Astrocyte (in vitro differentiated cells and primary cell): Measurements from ENCODE around the gene MKRN2. TPM values are rescaled to one million over a fixed set of nuclear protein-coding genes. Genes with fewer than 3 reads are reported as not detected.

ENCODE experiments used
- DNase-seq: peaks from one replicate; pipeline ENCODE4 v3.0.0-alpha.2; 2010; ENCODE audit warnings: low read depth
- FAIRE-seq: peaks from 2 replicates; lab custom pipeline; 2011; peaks lifted over from hg19 to GRCh38; lab: Jason Lieb, UNC
- H2AFZ ChIP-seq: 2 replicates; pipeline ENCODE4 v1.6.0; 2012; ENCODE audit warnings: low read depth, low read length, inconsistent platforms
- H3K27ac ChIP-seq: 2 replicates; pipeline ENCODE4 v1.5.1; 2011; ENCODE audit warnings: low read depth, low read length, inconsistent platforms
- H3K27me3 ChIP-seq: 2 replicates; pipeline ENCODE4 v1.6.0; 2011; ENCODE audit warnings: low read length, inconsistent platforms; ENCODE audit not compliant: insufficient read depth
- H3K36me3 ChIP-seq: 2 replicates; pipeline ENCODE4 v1.5.1; 2011; ENCODE audit warnings: low read length, inconsistent platforms; ENCODE audit not compliant: insufficient read depth
- H3K4me1 ChIP-seq: 2 replicates; pipeline ENCODE4 v1.5.1; 2011; ENCODE audit warnings: low read length, inconsistent platforms; ENCODE audit not compliant: insufficient read depth
- H3K4me2 ChIP-seq: 2 replicates; pipeline ENCODE4 v1.6.0; 2012; ENCODE audit warnings: low read length, inconsistent platforms
- H3K4me3 ChIP-seq: 2 replicates; pipeline ENCODE4 v1.5.1; 2011; ENCODE audit warnings: low read depth, mild to moderate bottlenecking, low read length, inconsistent platforms; ENCODE audit not compliant: insufficient read depth
- H3K79me2 ChIP-seq: 2 replicates; pipeline ENCODE4 v1.6.0; 2012; ENCODE audit warnings: mild to moderate bottlenecking, low read length, inconsistent platforms; ENCODE audit not compliant: insufficient read depth
- H3K9ac ChIP-seq: 2 replicates; pipeline ENCODE4 v1.6.0; 2012; ENCODE audit warnings: mild to moderate bottlenecking, low read length, inconsistent platforms
- H3K9me3 ChIP-seq: 2 replicates; pipeline ENCODE4 v1.5.1; 2012; ENCODE audit warnings: low read depth, mild to moderate bottlenecking, low read length, inconsistent platforms; ENCODE audit not compliant: insufficient read depth
- H4K20me1 ChIP-seq: 2 replicates; pipeline ENCODE4 v1.6.0; 2012; ENCODE audit warnings: low read length, inconsistent platforms; ENCODE audit not compliant: insufficient read depth
- H3K27ac Mint-ChIP-seq: one replicate; pipeline ENCODE4 v1.8.0; 2021; ENCODE audit warnings: mild to moderate bottlenecking, mixed read lengths; ENCODE audit not compliant: unreplicated experiment
- H3K27me3 Mint-ChIP-seq: one replicate; pipeline ENCODE4 v1.8.0; 2021; ENCODE audit warnings: low read depth, mixed read lengths; ENCODE audit not compliant: unreplicated experiment
- H3K36me3 Mint-ChIP-seq: one replicate; pipeline ENCODE4 v1.8.0; 2021; ENCODE audit warnings: low read depth, mixed read lengths; ENCODE audit not compliant: unreplicated experiment
- H3K4me1 Mint-ChIP-seq: one replicate; pipeline ENCODE4 v1.8.0; 2021; ENCODE audit warnings: low read depth, mixed read lengths; ENCODE audit not compliant: unreplicated experiment
- H3K4me3 Mint-ChIP-seq: one replicate; pipeline ENCODE4 v1.8.0; 2021; ENCODE audit warnings: mild to moderate bottlenecking, moderate library complexity, mixed read lengths; ENCODE audit not compliant: unreplicated experiment
- H3K9me3 Mint-ChIP-seq: one replicate; pipeline ENCODE4 v1.8.0; 2021; ENCODE audit warnings: mild to moderate bottlenecking, mixed read lengths; ENCODE audit not compliant: unreplicated experiment
- EZH2 ChIP-seq: IDR thresholded peaks from 2 replicates; pipeline ENCODE4 v1.6.1; 2012; ENCODE audit warnings: mild to moderate bottlenecking, low read length, inconsistent platforms; ENCODE audit not compliant: insufficient read depth
- total RNA-seq: library from RNA; stranded (reverse); gene quantifications from 2 replicates; pipeline ENCODE4 v1.2.1, GENCODE V29; 2021
- TF ChIP-seq, protein P1 (sequence below): IDR thresholded peaks from 2 replicates; pipeline ENCODE4 v1.5.1; 2011; ENCODE audit warnings: low read depth, mild to moderate bottlenecking, inconsistent platforms, low read length, moderate library complexity; ENCODE audit not compliant: insufficient read depth

The MKRN2 gene
- total RNA-seq, 1 donor from 2014 or later = 36.7 TPM

DNA sequence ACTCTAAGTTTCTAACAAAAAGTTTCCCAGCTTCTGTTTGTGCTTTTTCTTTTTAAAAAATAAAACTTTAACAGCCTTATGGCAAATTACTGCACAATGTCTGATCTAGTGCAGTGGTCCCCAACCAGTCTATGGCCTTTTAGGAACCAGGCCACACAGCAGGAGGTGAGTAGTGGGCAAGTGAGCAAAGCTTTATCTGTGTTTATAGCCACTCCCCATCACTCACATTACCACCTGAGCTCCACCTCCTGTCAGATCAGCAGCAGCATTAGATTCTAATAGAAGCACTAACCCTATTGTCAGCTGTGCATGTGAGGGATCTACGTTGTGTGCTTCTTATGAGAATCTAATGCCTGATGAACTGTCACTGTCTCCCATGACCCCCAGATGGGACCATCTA lies 5.6 kb downstream of the MKRN2 start:
- H3K36me3 Mint-ChIP-seq = peaks cover 2% of the 10 kb centered on the region
- H3K4me1 Mint-ChIP-seq = peaks cover 45% of the 10 kb centered on the region
- Histone ChIP-seq H3K4me3 (no peak overlapping the region), H3K36me3 (no peaks in the 10 kb centered on the region), H4K20me1 (peaks cover 89% of the 10 kb centered on the region), H3K9me3 (no peaks in the 10 kb centered on the region), H2AFZ (no peak overlapping the region), H3K27ac (no peak overlapping the region), H3K4me2 (no peak overlapping the region), H3K79me2 (peaks cover 96% of the 10 kb centered on the region), H3K9ac (no peak overlapping the region), H3K4me1 (peaks cover 11% of the 10 kb centered on the region), H3K27me3 (no peaks in the 10 kb centered on the region)
- FAIRE-seq = no peak
- TF ChIP-seq EZH2 = no peak
- TF ChIP-seq, protein P1, sequence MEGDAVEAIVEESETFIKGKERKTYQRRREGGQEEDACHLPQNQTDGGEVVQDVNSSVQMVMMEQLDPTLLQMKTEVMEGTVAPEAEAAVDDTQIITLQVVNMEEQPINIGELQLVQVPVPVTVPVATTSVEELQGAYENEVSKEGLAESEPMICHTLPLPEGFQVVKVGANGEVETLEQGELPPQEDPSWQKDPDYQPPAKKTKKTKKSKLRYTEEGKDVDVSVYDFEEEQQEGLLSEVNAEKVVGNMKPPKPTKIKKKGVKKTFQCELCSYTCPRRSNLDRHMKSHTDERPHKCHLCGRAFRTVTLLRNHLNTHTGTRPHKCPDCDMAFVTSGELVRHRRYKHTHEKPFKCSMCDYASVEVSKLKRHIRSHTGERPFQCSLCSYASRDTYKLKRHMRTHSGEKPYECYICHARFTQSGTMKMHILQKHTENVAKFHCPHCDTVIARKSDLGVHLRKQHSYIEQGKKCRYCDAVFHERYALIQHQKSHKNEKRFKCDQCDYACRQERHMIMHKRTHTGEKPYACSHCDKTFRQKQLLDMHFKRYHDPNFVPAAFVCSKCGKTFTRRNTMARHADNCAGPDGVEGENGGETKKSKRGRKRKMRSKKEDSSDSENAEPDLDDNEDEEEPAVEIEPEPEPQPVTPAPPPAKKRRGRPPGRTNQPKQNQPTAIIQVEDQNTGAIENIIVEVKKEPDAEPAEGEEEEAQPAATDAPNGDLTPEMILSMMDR = no peak
- H3K9me3 Mint-ChIP-seq = no peaks in the 10 kb centered on the region
- DNase-seq = no peak
- H3K27ac Mint-ChIP-seq = no peak overlapping the region
- H3K4me3 Mint-ChIP-seq = no peak overlapping the region
- no peaks in the 10 kb centered on the region for H3K27me3 Mint-ChIP-seq

- no peak for DNase-seq
- no peak overlapping the region for H3K27ac Mint-ChIP-seq
- H3K36me3 ChIP-seq = peaks cover 18% of the 10 kb centered on the region
- H4K20me1 ChIP-seq = peaks cover 70% of the 10 kb centered on the region
- H3K9me3 Mint-ChIP-seq = peaks cover 3% of the 10 kb centered on the region
- H3K27me3 Mint-ChIP-seq = no peaks in the 10 kb centered on the region
- no peaks in the 10 kb centered on the region for H3K4me1 ChIP-seq
- no peak overlapping the region for H3K4me3 ChIP-seq
- no peak overlapping the region for H2AFZ ChIP-seq
- FAIRE-seq = no peak
- H3K27ac ChIP-seq = no peak overlapping the region
- H3K36me3 Mint-ChIP-seq = peaks cover 23% of the 10 kb centered on the region
- no peak overlapping the region for H3K4me3 Mint-ChIP-seq
- no peak overlapping the region for H3K9ac ChIP-seq
- peaks cover 79% of the 10 kb centered on the region for H3K79me2 ChIP-seq
- peaks cover 26% of the 10 kb centered on the region for H3K4me1 Mint-ChIP-seq
- TF ChIP-seq, protein P1 = no peak
- TF ChIP-seq EZH2 = no peak
- H3K27me3 ChIP-seq = no peaks in the 10 kb centered on the region
- no peak overlapping the region for H3K4me2 ChIP-seq
- no peaks in the 10 kb centered on the region for H3K9me3 ChIP-seq
These were observed 10.1 kb downstream of the MKRN2 start for GRCh38 chr3:12566976-12567375.

DNA sequence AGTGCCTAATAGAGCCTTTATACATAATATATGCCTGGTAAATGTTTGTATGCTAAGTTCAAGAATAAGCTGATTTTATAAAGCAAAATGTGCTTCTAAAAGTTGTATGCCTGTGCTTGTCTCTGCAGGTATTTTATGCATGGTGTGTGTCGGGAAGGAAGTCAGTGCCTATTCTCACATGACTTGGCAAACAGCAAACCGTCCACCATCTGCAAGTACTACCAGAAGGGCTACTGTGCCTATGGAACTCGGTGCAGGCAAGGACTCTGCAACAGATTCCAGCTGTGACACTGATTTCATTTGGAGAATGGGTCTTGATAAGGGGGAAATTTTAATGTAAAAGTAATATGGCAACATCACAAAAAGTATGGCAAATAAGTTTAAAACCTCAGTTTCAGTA lies 11.9 kb downstream of the MKRN2 start:
- Histone ChIP-seq H3K36me3 (peaks cover 28% of the 10 kb centered on the region), H3K27ac (no peak overlapping the region), H3K4me1 (no peaks in the 10 kb centered on the region), H3K9ac (no peak overlapping the region), H3K4me2 (no peak overlapping the region), H2AFZ (no peak overlapping the region), H3K9me3 (no peaks in the 10 kb centered on the region), H3K27me3 (no peaks in the 10 kb centered on the region), H4K20me1 (peaks cover 61% of the 10 kb centered on the region), H3K79me2 (peaks cover 64% of the 10 kb centered on the region), H3K4me3 (no peak overlapping the region)
- Mint-ChIP-seq H3K4me3 (no peak overlapping the region), H3K27ac (no peak overlapping the region), H3K36me3 (peaks cover 25% of the 10 kb centered on the region), H3K9me3 (peaks cover 3% of the 10 kb centered on the region), H3K4me1 (peaks cover 17% of the 10 kb centered on the region), H3K27me3 (no peaks in the 10 kb centered on the region)
- FAIRE-seq = no peak
- TF ChIP-seq, protein P1 = no peak
- no peak for TF ChIP-seq EZH2
- no peak for DNase-seq
